Body of pancreas (tissue), 4 donors: ENCODE data around the gene KDM4B. TPM values are rescaled to one million over a fixed set of nuclear protein-coding genes. Genes with fewer than 3 reads are reported as not detected.

Experiments
- ATAC-seq: fragments of 150-250 bp; one replicate; pipeline ENCODE4 v1.9.1; 2016
- DNase-seq, 4 donors: peaks; one replicate each; pipeline ENCODE4 v3.0.0-alpha.2; 2019
- H3K27ac ChIP-seq, 4 donors: fragments of 200-600 bp; sonication (generic); 1 replicate in 3 of 4; 2 replicates in 1 of 4; pipeline versions ENCODE4 v1.5.1 to v1.6.1; 2016 to 2019; ENCODE audit warnings: mild to moderate bottlenecking in 1 of 4, mixed read lengths in 1 of 4, moderate library complexity in 1 of 4
- H3K27me3 ChIP-seq, 2 donors: fragments of 200-600 bp; sonication (generic); one replicate each; pipeline ENCODE4 v1.6.0; 2016; ENCODE audit warnings: mild to moderate bottlenecking in 1 of 2
- H3K36me3 ChIP-seq, 2 donors: fragments of 200-600 bp; sonication (generic); replicated peaks in 1 of 2; 2 replicates each; pipeline ENCODE4 v1.5.1; 2016; ENCODE audit warnings: low read depth in 2 of 2; ENCODE audit not compliant: insufficient read depth in 1 of 2
- H3K4me1 ChIP-seq: fragments of 200-600 bp; sonication (generic); one replicate; pipeline ENCODE4 v1.6.0; 2016
- H3K4me3 ChIP-seq, 2 donors: fragments of 200-600 bp; sonication (generic); 1 replicate in 1 of 2; 2 replicates in 1 of 2; pipeline ENCODE4 v1.5.1; 2016 to 2019
- H3K9me3 ChIP-seq, 3 donors: fragments of 200-600 bp; sonication (generic); 1 replicate in 2 of 3; 2 replicates in 1 of 3; pipeline ENCODE4 v1.5.1; 2016
- CTCF ChIP-seq, 7 experiments: fragments of 450-650 bp in 4 of 7; fragments of 200-600 bp in 3 of 7; sonication (generic) in 3 of 7; IDR thresholded peaks; one replicate each; pipeline ENCODE4 v1.5.1; 2016 to 2019; ENCODE audit warnings: antibody characterized with exemption in 7 of 7
- POLR2A ChIP-seq, 3 donors: fragments of 450-650 bp; IDR thresholded peaks; one replicate each; pipeline ENCODE4 v1.6.1; 2016; ENCODE audit warnings: antibody characterized with exemption in 3 of 3, mild to moderate bottlenecking in 2 of 3
- WGBS, 2 donors: methylation state at CpG; one replicate each; pipeline ENCODE4 v1.1.5; 2017; 5-methylcytosine and 5-hydroxymethylcytosine counted together
- intact Hi-C: fragments of 100-400 bp; cut with DNase I; formaldehyde crosslinking; loops from one replicate; pipeline ENCODE4 v1.15.1; 2023
- total RNA-seq, 2 donors: library from RNA; depleted of rRNA; stranded (reverse); fragments of >200 nt; gene quantifications; one replicate each; pipeline ENCODE4 v1.1.0, GENCODE V29; 2016

Gene KDM4B
- total RNA-seq, 2 donors from 2014 or later: 18.9 to 35.3 TPM

- H3K27ac ChIP-seq: peak overlapping the region; percentile 71 to 88 (median 86)
- ATAC-seq (peak; percentile 17), DNase-seq (peak in 3 of 4 donors; percentile 44 to 55 (median 50))
- H3K27me3 ChIP-seq: no peaks in the 10 kb centered on the region
- no peak overlapping the region for H3K4me3 ChIP-seq
- H3K9me3 ChIP-seq: no peaks in the 10 kb centered on the region
- intact Hi-C loops: no loop called here
- H3K36me3 ChIP-seq: no peaks in the 10 kb centered on the region
- H3K4me1 ChIP-seq: peaks cover 59% of the 10 kb centered on the region
- TF ChIP-seq POLR2A (IDR thresholded peaks at IDR 0.05) (no peak), CTCF (IDR thresholded peaks at IDR 0.05) (no peak)
- 77 to 80% methylated on average over 5 to 15 of the region's 16 CpGs for WGBS, 2 donors
Observed at GRCh38 chr19:5097331-5097930, 128.5 kb downstream of the KDM4B start.

- TF ChIP-seq CTCF (IDR thresholded peaks at IDR 0.05) (no peak), POLR2A (IDR thresholded peaks at IDR 0.05) (no peak)
- peak overlapping the region; percentile 71 to 88 (median 86) for H3K27ac ChIP-seq
- no peaks in the 10 kb centered on the region for H3K36me3 ChIP-seq
- no peaks in the 10 kb centered on the region for H3K27me3 ChIP-seq
- H3K9me3 ChIP-seq: no peaks in the 10 kb centered on the region
- H3K4me3 ChIP-seq: no peak overlapping the region
- peak; percentile 84 for ATAC-seq
- intact Hi-C loops: no loop called here
- DNase-seq: peak; percentile 88 to 94 (median 92)
- 39 to 55% methylated on average over 6 to 9 of the region's 9 CpGs for WGBS, 2 donors
- peaks cover 59% of the 10 kb centered on the region for H3K4me1 ChIP-seq
Observed at GRCh38 chr19:5097959-5098623, 129.2 kb downstream of the KDM4B start.

GRCh38 chr19:5098646-5099045 is 129.7 kb downstream of the KDM4B start:
- Histone ChIP-seq H3K36me3 (no peaks in the 10 kb centered on the region), H3K27ac (peak overlapping the region; percentile 71 to 88 (median 86)), H3K4me1 (peaks cover 59% of the 10 kb centered on the region), H3K9me3 (no peaks in the 10 kb centered on the region), H3K4me3 (no peak overlapping the region), H3K27me3 (no peaks in the 10 kb centered on the region)
- 82 to 100% methylated on average over 3 of the region's 3 CpGs for WGBS, 2 donors
- TF ChIP-seq CTCF (IDR thresholded peaks at IDR 0.05) (no peak), POLR2A (IDR thresholded peaks at IDR 0.05) (no peak)
- ATAC-seq: no peak
- DNase-seq: no peak
- intact Hi-C loops: no loop called here

GRCh38 chr19:5099701-5100221 is 130.8 kb downstream of the KDM4B start:
- 97 to 98% methylated on average over 5 of the region's 5 CpGs for WGBS, 2 donors
- Histone ChIP-seq H3K27me3 (no peaks in the 10 kb centered on the region), H3K27ac (no peak overlapping the region), H3K9me3 (no peaks in the 10 kb centered on the region), H3K4me1 (peaks cover 66% of the 10 kb centered on the region), H3K36me3 (no peaks in the 10 kb centered on the region), H3K4me3 (no peak overlapping the region)
- no peak for TF ChIP-seq POLR2A (IDR thresholded peaks at IDR 0.05)
- TF ChIP-seq CTCF (IDR thresholded peaks at IDR 0.05): no peak
- ATAC-seq (no peak), DNase-seq (no peak)
- intact Hi-C loops: no loop called here
